ENCODE measurements around the gene ITPR3.

Gene ITPR3

GRCh38 chr6:33716379-33716778 lies 95.3 kb downstream of the ITPR3 start:
- DNase-seq (ENCODE audit: extremely low spot score): no peak
- CTCF ChIA-PET: interaction anchor here (1.0 to 4.1 kb wide), 3 partner anchors 15 to 55 kb away, joined by 3 to 28 read pairs (median 4); no protein-coding TSS in a partner anchor
- POLR2A ChIA-PET: no interaction called here
- no peak for TF ChIP-seq CTCF (IDR thresholded peaks at IDR 0.05; ENCODE audit: control extremely low read depth, extremely low read depth, low read depth, missing control alignments)

DNA sequence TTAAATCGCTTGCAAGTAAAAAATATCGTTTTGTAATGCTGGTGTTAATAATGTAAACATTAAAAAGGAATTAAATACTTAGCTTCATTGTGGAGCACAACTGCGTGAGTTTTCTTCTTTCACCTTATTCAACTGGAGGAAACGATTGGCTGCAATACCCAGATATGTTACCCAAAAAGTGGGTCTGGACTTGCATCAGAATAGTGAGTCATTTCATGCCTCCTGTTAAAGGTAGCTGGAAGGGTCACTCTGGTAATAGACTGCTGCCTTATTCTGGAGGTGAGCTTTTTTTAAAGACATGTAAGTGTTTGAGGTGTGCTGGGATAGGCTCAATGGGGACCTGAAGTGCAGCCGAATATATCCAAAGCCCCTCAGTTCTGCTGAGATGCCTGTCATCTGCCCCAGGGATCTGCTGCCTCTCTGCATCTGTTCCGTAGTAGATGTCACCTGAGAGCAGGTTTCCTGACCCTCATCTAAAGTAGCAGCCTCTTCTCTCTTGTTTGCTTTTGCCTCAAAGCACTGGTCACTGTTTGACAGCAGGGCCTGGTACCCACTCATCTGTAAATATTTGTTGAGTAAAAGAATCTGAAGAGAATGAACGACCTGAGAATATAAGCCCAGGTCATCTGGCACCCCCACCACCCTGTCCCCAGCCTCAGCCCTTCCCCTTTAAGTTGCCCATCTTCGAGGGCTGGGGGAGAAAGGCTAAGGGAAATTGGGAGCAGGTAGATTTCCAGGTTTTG lies 95.9 kb downstream of the ITPR3 start:
- POLR2A ChIA-PET: no interaction called here
- CTCF ChIA-PET: interaction anchor here (4.1 kb wide), 1 partner anchor 16 kb away, joined by 28 read pairs; no protein-coding TSS in a partner anchor
- no peak for TF ChIP-seq CTCF (IDR thresholded peaks at IDR 0.05; ENCODE audit: control extremely low read depth, extremely low read depth, low read depth, missing control alignments)
- no peak for DNase-seq (ENCODE audit: extremely low spot score)

DNA sequence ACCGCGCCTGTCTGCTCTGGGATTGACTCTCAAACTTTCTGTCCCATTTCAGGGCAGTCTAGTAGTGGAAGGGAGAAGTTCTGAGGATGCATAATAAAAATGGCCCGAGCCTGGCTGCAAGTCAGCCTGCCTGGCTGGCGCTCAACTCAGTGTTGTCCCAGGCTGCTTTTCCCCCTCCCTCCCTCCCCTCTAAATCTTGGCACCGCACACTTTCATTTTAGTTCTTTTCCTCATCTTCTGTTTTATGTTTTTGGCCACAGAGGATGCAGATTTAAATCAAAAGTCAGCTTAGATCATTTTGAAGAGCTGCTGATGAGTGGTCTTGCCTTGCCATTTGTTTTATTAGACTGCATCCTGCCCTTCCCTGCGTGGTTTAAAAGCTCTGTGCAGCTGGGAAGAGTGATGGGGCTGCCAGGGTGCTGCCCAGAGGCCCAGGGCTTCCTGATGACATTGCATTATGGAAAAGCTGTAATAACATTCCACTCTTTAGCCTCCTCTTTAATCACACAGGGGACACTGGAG lies 96.9 kb downstream of the ITPR3 start:
- DNase-seq (ENCODE audit: extremely low spot score): no peak
- ChIA-PET POLR2A (interaction anchor here (0.6 kb wide), 1 partner anchor 31 kb away, joined by 3 read pairs; no protein-coding TSS in a partner anchor), CTCF (interaction anchor here (4.1 kb wide), 1 partner anchor 17 kb away, joined by 28 read pairs; no protein-coding TSS in a partner anchor)
- TF ChIP-seq CTCF (IDR thresholded peaks at IDR 0.05; ENCODE audit: control extremely low read depth, extremely low read depth, low read depth, missing control alignments): no peak

- ChIA-PET CTCF (interaction anchor here (4.1 kb wide), 1 partner anchor 18 kb away, joined by 28 read pairs; no protein-coding TSS in a partner anchor), POLR2A (no interaction called here)
- no peak for DNase-seq (ENCODE audit: extremely low spot score)
- TF ChIP-seq CTCF (IDR thresholded peaks at IDR 0.05; ENCODE audit: control extremely low read depth, extremely low read depth, low read depth, missing control alignments): no peak
Observed at GRCh38 chr6:33718713-33719112, 97.6 kb downstream of the ITPR3 start.

DNA sequence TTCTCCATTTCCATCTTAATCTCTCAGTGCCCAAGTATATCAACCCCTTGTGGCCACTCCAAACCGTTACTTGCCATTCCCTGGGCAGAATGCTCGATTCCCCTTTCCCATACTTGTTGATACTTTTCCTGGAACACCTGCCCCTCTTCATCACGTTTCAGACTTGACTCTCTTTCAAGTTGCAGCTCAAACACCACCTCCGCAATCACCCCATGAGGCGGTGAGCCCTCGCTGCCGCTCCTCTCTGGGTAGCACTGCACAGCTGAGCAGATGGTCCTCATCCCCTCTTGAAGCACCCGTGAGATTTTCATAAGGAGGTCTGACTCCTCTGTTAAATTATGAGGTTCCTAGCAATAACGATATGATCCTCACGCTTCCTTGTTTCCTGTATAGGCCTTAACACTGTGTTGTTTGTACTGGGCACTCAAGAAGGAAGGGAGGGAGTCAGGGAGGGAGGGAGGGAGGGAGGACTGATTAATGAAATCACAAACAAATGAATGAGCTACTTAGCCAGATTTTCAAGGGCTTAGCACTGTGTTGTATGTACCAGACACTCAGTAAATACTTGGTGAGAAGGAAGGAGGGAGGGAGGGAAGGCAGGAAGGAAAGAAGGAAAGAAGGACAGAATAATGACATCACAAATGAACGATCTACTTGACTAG lies 98.3 kb downstream of the ITPR3 start:
- ChIA-PET CTCF (interaction anchor here (1.2 to 2.2 kb wide), 3 partner anchors 8 to 136 kb away, joined by 3 to 11 read pairs (median 7); partner anchors contain the start of gene UQCC2), POLR2A (no interaction called here)
- DNase-seq (ENCODE audit: extremely low spot score): no peak
- TF ChIP-seq CTCF (IDR thresholded peaks at IDR 0.05; ENCODE audit: control extremely low read depth, extremely low read depth, low read depth, missing control alignments): no peak

- CTCF ChIA-PET: interaction anchor here (2.2 kb wide), 2 partner anchors 10 to 20 kb away, joined by 7 to 11 read pairs; partner anchors contain the start of gene UQCC2
- no peak for DNase-seq (ENCODE audit: extremely low spot score)
Observed at GRCh38 chr6:33720998-33721397, 99.9 kb downstream of the ITPR3 start.

More at GRCh38 chr6:33720998-33721397, 99.9 kb downstream of the ITPR3 start:
- no peak for TF ChIP-seq CTCF (IDR thresholded peaks at IDR 0.05; ENCODE audit: control extremely low read depth, extremely low read depth, low read depth, missing control alignments)
- POLR2A ChIA-PET: no interaction called here

All from GM10248 (cell line).